HG03354 (cell line): ENCODE measurements around the gene CUL3.
"Not testable (repeated sequence)": the region's sequence is repeated elsewhere in the genome, so short reads cannot be mapped to it uniquely, and the experiment has no call there.

Experiments
- ATAC-seq: cut with Tn5 transposase; IDR thresholded peaks from one replicate; pipeline ENCODE4 v1.9.1; 2021; ENCODE audit warnings: mild to moderate bottlenecking; ENCODE audit not compliant: unreplicated experiment, poor library complexity, severe bottlenecking

Gene CUL3

GRCh38 chr2:224498991-224499390, 86.2 kb downstream of the CUL3 start:
- ATAC-seq = no peak

GRCh38 chr2:224492531-224492930, 92.6 kb downstream of the CUL3 start:
- no peak for ATAC-seq

GRCh38 chr2:224487940-224488339, 97.2 kb downstream of the CUL3 start:
- not testable (repeated sequence) for ATAC-seq

DNA sequence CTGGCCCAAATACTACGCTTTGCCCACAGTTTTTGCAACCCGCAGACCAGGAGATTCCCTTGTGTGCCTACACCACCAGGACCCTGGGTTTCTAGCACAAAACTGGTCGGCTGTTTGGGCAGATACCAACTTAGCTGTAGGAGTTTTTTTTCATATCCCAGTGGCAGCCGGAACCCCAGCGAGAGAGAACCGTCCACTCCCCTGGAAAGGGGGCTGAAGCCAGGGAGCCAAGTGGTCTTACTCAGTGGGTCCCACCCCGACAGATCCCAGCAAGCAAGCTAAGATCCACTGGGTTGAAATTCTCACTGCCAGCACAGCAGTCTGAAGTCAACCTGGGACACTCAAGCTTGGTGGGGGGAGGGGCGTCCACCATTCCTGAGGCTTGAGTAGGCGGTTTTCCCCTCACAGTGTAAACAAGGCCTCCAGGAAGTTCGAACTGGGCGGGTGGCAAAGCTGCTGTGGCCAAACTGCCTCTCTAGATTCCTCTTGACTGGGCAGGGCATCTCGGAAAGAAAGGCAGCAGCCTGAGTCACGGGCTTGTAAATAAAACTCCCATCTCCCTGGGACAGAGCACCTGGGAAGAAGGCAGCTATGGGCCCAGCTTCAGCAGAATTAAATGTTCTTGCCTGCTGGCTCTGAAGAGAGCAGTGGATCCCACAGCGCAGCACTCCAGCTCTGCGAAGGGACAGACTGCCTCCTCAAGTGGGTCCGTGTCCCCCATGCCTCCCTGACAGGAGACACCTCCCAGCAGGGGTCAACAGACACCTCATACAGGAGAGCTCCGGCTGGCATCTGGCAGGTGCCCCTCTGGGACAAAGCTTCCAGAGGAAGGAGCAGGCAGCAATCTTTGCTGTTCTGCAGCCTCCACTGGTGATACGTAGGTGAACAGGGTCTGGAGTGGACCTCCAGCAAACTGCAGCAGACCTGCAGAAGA, 99.8 kb downstream of the CUL3 start:
- not testable (repeated sequence) for ATAC-seq

DNA sequence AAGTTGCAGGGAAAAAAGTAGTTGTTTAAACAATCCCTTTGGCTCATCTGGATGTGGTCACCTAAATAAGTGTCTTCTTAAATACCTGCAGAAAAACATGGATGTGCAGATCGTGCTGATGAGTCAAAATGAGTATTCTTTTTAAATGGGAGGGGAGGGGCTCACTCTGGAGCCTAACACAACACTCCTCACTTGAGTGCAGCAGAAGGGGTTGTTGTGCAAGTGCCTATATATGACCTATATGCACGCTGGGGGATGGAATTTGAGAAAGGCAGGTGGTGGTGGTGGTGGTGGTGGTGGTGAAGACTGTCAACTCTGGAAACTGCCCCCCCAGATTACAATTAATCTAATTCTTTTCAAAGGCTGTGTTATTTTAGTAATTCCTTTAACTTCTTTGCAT, 105.3 kb downstream of the CUL3 start:
- ATAC-seq = no peak

DNA sequence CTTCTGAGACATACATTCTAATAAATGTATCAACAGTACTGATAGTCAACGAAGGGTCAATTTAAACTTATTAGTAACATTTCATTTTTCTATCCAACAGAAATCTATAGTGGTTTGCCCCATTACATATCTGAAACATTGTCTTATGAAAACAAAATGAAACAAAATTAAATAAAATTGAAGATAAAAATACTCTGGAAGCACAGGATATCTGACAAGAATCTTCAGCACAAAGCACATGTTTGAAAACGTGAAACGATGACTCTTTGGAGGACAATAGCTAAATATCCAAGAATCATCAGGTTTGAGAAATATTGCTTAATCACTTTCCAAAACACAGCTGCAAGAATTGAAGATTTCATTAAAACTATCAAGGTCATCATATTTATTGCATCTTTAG, 112.3 kb downstream of the CUL3 start:
- no peak for ATAC-seq

DNA sequence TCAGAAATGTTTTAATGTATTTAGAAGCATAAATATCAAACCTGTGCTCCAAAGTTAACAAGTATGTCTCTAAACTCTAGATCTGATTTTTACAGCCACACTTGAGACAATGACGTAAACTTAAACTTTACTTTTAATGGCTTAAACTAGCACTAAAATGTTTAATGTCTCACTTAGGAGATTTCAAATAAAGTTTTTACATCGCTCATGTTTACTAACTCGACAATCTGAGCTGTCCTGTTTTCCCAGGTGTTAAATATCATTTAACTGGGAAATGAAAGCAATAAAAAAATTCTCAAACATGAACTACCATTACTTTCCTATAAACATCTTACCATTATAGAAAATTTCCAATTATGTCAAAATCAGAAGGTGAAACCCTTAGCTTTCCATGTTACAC, 113.0 kb downstream of the CUL3 start:
- ATAC-seq = no peak

DNA sequence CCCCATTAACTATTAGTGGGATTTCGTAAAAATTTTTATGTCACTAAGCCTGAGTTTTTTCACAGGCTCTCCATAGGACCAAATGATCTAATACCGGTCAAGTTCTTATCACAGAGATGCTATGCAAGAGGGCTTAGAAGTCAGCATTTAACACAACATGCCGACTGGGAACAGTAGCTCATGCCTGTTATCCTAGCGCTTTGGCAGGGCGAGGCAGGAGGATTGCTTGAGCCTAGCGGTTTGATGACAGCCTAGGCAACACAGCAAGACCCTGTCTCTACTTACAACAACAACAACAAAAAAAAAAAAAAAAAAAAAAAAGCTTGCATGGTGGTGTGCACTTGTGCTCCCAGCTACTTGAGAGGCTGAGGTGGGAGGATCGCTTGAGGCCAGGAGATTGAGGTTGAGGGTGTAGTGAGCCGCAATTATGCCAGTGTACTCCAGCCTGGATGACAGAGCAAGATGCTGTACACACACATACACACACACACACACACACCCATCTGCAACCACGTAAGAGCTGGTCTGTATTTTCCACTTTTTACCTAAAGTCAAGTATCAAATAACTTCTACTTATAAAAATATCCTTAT, 115.7 kb downstream of the CUL3 start:
- no peak for ATAC-seq

DNA sequence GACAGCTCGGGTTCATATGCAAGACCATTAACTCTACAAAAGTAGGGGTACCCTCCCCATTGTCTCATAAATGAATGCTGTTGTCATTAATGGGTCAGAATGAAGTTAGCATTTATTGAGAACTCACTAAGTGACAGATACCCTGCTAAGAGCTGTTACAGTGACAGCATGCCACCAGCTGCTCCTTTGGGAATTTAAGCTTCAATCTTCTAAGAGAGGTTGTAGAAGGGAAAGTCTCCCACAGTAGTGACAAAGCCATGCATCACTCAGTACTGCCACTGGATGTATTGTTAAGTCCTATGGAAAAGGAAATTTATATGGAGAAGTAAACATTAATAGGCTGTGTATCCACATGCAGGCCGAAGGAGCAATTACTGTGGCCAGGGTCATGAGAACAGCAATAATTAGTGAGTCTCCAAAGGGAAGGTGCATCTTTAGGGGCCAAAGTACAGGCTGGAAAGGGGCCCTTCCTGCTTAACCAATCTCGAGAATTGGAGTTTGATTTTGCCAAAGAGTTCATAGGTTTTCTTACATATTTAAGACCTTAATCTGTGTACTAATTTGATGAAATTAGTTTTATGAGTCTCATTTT, 118.8 kb downstream of the CUL3 start:
- ATAC-seq = no peak

DNA sequence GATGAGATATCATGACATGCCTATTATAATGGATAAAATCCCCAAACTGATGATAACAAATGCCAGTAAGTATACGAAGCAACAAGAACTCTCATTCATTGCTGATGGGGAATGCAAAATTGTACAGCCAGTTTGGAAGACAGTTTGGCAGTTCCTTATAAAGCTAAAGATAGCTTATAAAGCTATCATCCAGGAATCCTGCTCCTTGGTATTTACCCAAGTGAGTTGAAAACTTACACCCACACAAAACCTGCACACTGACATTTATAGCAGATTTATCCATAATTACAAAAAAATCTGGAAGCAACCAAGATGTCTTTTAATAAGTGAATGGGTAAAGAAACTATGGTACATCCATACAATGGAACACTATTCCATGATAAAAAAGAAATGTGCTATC, 123.8 kb downstream of the CUL3 start:
- no peak for ATAC-seq

DNA sequence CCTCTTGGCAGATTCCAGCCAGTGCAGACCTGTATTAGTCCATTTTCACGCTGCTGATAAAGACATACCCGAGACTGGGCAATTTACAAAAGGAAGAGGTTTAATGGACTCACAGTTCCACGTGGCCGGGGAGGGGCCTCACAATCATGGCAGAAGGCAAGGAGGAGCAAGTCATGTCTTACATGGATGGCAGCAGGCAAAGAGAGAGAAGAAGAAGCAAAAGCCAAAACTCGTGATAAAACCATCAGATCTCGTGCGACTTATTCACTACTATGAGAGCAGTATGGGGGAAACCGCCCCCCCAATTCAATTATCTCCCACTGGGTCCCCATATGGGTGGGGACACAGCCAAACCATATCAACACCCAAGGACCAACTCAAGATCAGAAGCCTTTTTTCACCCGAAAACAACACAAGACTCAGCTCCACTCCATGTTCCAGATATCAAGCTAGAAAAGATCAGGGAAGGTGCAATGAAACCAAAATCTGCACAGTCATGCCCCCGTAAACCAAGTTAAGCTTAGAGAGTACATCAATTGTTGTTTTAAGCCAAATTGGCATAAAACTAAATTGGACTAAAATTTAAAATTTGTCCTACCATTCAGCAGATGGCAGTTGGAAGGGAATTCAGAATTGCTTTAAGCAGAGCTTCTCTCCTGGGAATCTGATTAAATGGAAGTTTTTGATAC, 127.6 kb downstream of the CUL3 start:
- no peak for ATAC-seq

DNA sequence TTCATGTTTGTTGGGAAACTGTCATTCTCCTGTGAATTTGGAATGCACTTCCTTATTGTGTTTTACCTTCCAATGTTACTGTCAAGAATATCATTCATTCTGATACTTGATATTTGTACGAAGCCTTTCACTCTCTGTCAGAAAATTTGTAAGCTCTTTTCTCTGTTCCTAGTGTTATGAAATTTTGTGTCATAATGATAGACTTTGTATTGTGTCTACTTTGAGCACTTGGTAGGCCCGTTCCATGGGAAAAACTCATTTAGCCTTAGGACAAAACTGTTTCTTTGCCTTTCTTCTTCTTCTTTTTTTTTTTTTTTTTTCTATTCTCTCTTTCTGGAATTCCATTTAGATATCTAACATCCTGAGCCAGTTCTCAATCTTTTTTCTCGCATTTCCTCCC, 131.3 kb downstream of the CUL3 start:
- no peak for ATAC-seq

DNA sequence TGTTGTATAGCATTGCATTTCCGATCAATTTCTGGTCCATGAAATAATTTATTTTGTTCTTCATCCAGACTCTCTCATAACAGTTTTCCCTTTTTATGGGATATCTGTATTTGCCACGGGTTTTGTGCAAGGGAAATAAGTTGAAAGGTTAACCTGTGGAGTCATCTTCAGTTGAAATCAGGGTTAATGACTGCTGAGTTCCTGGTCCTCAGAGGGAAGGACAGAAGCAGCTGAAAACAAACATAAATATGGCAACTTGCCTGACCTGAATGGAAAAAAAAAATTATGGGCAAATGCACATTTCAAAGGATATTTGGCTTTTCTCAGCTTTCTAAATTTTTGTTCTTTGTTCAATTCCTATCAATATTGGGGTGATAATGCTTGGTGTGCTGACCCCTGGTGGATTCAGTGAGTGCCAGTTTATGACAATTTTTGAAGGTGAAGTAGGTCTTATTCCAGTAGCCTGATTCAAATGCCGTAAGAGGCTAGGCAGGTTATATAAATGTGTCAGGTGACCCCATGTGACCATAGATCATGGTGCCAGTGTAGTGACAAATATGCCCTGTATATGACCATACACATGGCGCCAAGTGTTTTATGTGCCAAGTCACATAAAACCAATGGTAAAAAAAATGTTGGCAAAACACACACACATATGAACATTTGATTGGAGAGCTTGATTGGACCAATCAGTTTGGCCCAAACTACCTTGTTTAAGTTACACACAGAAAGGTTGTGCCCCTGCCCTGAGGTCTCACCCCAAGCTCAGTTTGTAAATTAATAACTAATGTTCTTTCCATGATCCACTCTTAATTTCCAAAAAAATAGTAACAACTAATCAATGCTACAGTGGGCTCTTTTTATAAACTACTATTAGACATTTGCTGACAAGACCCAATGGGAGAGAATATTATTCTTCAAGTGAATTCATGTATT, 135.7 kb downstream of the CUL3 start:
- ATAC-seq = peak; percentile 65

DNA sequence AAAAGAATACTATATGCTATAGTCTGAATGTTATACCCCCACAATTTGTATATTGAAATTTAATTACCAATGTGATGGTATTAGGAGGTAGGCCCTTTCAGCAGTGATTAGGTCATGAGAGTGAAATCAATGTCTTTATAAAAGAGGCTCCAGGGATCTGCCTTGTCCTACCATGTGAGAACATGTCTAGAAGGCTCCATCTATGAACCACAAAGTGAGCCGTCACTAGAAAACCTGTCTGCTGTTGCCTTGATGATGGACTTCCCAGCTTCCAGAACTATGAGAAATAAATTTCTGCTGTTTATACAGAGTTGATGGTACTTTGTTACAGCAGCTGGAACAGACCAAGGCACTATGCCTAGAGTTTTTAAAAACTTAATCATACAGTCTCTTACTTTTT, 136.9 kb downstream of the CUL3 start:
- no peak for ATAC-seq

DNA sequence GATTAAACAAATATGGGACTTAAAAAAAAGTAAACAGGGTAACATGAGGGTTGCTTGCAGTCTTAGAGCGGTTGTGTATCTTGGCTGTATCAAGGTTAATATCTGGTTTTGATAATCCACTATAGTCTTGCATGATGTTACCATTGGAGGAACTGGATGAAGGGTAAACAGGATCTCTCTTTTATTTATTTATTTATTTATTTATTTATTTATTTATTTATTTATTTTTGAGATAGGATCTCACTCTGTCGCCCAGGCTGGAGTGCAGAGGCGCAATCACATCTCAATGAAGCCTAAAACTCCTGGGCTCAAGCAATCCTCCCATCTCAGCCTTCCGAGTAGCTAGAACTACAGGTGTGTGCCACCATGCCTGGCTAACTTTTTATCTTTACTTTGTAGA, 140.4 kb downstream of the CUL3 start:
- no peak for ATAC-seq

GRCh38 chr2:224444021-224444420, 141.1 kb downstream of the CUL3 start:
- ATAC-seq = no peak

GRCh38 chr2:224442071-224442967, 142.8 kb downstream of the CUL3 start:
- no peak for ATAC-seq

DNA sequence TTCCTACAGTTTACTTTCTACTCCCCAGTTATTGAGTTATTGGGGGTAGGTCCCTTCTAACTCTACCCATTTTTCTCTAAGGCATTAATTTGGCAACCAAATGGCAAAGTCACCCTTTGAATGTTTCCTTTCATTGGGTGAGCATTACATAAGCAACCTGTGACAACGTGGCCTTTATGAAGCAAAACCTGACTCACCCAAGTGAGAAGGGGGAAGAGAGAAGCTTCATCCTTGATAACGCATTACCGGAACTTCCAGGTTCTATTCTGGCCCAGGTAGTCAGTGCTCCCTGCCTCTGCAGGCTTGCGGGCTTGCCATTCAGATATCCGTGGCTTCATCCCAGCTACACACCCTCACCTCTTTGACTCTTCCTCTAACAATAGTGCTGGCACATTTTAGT, 144.2 kb downstream of the CUL3 start:
- no peak for ATAC-seq
